CD14-positive monocyte (primary cell): ENCODE measurements around the gene DUSP9. TPM values are rescaled to one million over a fixed set of nuclear protein-coding genes. Genes with fewer than 3 reads are reported as not detected.

Experiments
- DNase-seq, 3 donors: peaks; one replicate each; pipeline ENCODE4 v3.0.0-alpha.2; 2011 to 2022
- H2AFZ ChIP-seq: 2 replicates; pipeline ENCODE4 v1.6.0; 2012; ENCODE audit warnings: mild to moderate bottlenecking, low read depth, low read length, inconsistent platforms; ENCODE audit not compliant: insufficient read depth, poor library complexity, severe bottlenecking
- H3K27ac ChIP-seq, 2 donors: 1 replicate in 1 of 2; 2 replicates in 1 of 2; pipeline ENCODE4 v1.5.1; 2012 to 2013; ENCODE audit warnings: low read length in 2 of 2, control low read depth in 1 of 2, inconsistent platforms in 1 of 2, low read depth in 1 of 2, mild to moderate bottlenecking in 1 of 2
- H3K27me3 ChIP-seq, 2 donors: one replicate each; pipeline versions ENCODE4 v1.6.0 to v1.6.1; 2011 to 2013; ENCODE audit warnings: low read length in 2 of 2; ENCODE audit not compliant: control insufficient read depth in 2 of 2, insufficient read depth in 2 of 2
- H3K36me3 ChIP-seq, 2 donors: replicated peaks in 1 of 2; 1 replicate in 1 of 2; 2 replicates in 1 of 2; pipeline versions ENCODE4 v1.5.1 to v1.6.1; 2012 to 2013; ENCODE audit warnings: low read length in 2 of 2, control low read depth in 1 of 2, inconsistent platforms in 1 of 2, mild to moderate bottlenecking in 1 of 2; ENCODE audit not compliant: insufficient read depth in 2 of 2, control insufficient read depth in 1 of 2
- H3K4me1 ChIP-seq, 2 donors: 1 replicate in 1 of 2; 2 replicates in 1 of 2; pipeline versions ENCODE4 v1.5.1 to v1.6.1; 2012 to 2013; ENCODE audit warnings: low read length in 2 of 2, control low read depth in 1 of 2, inconsistent platforms in 1 of 2, mild to moderate bottlenecking in 1 of 2, moderate library complexity in 1 of 2; ENCODE audit not compliant: insufficient read depth in 2 of 2, control insufficient read depth in 1 of 2
- H3K4me2 ChIP-seq: replicated peaks from 2 replicates; pipeline ENCODE3; 2012; ENCODE audit warnings: low read length, moderate library complexity, mild to moderate bottlenecking; ENCODE audit not compliant: poor library complexity, severe bottlenecking; ENCODE audit errors: extremely low read depth
- H3K4me3 ChIP-seq, 3 experiments: fragments of 200-600 bp in 1 of 3; sonication (generic) in 1 of 3; replicated peaks in 1 of 3; 1 replicate in 2 of 3; 2 replicates in 1 of 3; pipeline ENCODE4 v1.5.1; 2011 to 2013; ENCODE audit warnings: low read length in 3 of 3, mild to moderate bottlenecking in 3 of 3, control low read depth in 2 of 3, low read depth in 2 of 3, inconsistent platforms in 1 of 3, moderate library complexity in 1 of 3
- H3K79me2 ChIP-seq: 2 replicates; pipeline ENCODE4 v1.6.0; 2012; ENCODE audit warnings: mild to moderate bottlenecking, control low read depth, inconsistent platforms, low read length, moderate library complexity; ENCODE audit not compliant: insufficient read depth
- H3K9ac ChIP-seq: 2 replicates; pipeline ENCODE4 v1.6.0; 2017; ENCODE audit warnings: low read length, mild to moderate bottlenecking; ENCODE audit not compliant: insufficient read depth, poor library complexity, severe bottlenecking
- H3K9me3 ChIP-seq, 2 donors: replicated peaks in 1 of 2; 1 replicate in 1 of 2; 2 replicates in 1 of 2; pipeline versions ENCODE4 v1.5.1 to v1.6.1; 2012 to 2013; ENCODE audit warnings: low read length in 2 of 2, control low read depth in 1 of 2; ENCODE audit not compliant: control insufficient read depth in 1 of 2, insufficient read depth in 1 of 2
- H4K20me1 ChIP-seq: 2 replicates; pipeline ENCODE4 v1.6.0; 2012; ENCODE audit warnings: mild to moderate bottlenecking, low read length, control low read depth, moderate library complexity; ENCODE audit not compliant: insufficient read depth
- H3K27ac Mint-ChIP-seq, 7 donors: one replicate each; pipeline ENCODE4 v1.8.0; 2020; ENCODE audit warnings: mild to moderate bottlenecking in 7 of 7, mixed read lengths in 7 of 7, moderate library complexity in 6 of 7, inconsistent platforms in 2 of 7
- H3K27me3 Mint-ChIP-seq, 3 donors: one replicate each; pipeline ENCODE4 v1.8.0; 2021 to 2022; ENCODE audit warnings: low read depth in 3 of 3, mild to moderate bottlenecking in 3 of 3, mixed read lengths in 3 of 3, moderate library complexity in 3 of 3, inconsistent platforms in 1 of 3
- H3K36me3 Mint-ChIP-seq, 2 donors: one replicate each; pipeline ENCODE4 v1.8.0; 2020; ENCODE audit warnings: mixed read lengths in 2 of 2, inconsistent platforms in 1 of 2, mild to moderate bottlenecking in 1 of 2
- H3K4me1 Mint-ChIP-seq: one replicate; pipeline ENCODE4 v1.8.0; 2020; ENCODE audit warnings: mild to moderate bottlenecking, mixed read lengths
- H3K4me3 Mint-ChIP-seq, 2 donors: one replicate each; pipeline ENCODE4 v1.8.0; 2020; ENCODE audit warnings: mild to moderate bottlenecking in 2 of 2, mixed read lengths in 2 of 2, moderate library complexity in 1 of 2
- H3K9me3 Mint-ChIP-seq, 7 donors: one replicate each; pipeline ENCODE4 v1.8.0; 2020 to 2022; ENCODE audit warnings: mixed read lengths in 7 of 7, mild to moderate bottlenecking in 6 of 7, moderate library complexity in 6 of 7, inconsistent platforms in 2 of 7
- CTCF ChIP-seq: fragments of 200-600 bp; IDR thresholded peaks from one replicate; pipeline ENCODE4 v1.8.0; 2022; ENCODE audit warnings: antibody characterized with exemption, mild to moderate bottlenecking
- WGBS: methylation state at CpG from one replicate; pipeline ENCODE4 v1.1.5; 2013; ENCODE audit warnings: missing lambda C conversion rate; ENCODE audit not compliant: insufficient coverage; 5-methylcytosine and 5-hydroxymethylcytosine counted together
- intact Hi-C, 2 donors: fragments of 100-400 bp; cut with micrococcal nuclease; formaldehyde crosslinking; loops; one replicate each; pipeline versions ENCODE4 v1.15.0 to v1.15.1; 2023
- polyA plus RNA-seq, 3 donors: library from polyadenylated mRNA; depleted of rRNA in 1 of 3; unstranded in 2 of 3; stranded (reverse) in 1 of 3; fragments of 300-500 nt in 2 of 3; fragments of >200 nt in 1 of 3; fragmentation: Illumina TruSeq in 2 of 3; gene quantifications; 1 replicate in 2 of 3; 2 replicates in 1 of 3; pipeline ENCODE4 v1.2.3, GENCODE V29; 2012 to 2021

Gene DUSP9
- polyA plus RNA-seq, 3 donors: not detected

- Mint-ChIP-seq H3K27ac (no peak overlapping the region), H3K4me3 (no peak overlapping the region), H3K4me1 (peaks cover 5% of the 10 kb centered on the region), H3K27me3 (peaks cover 24 to 48% (median 46%) of the 10 kb centered on the region in 3 donors), H3K9me3 (peaks cover 0 to 25% (median 7%) of the 10 kb centered on the region in 7 donors), H3K36me3 (no peaks in the 10 kb centered on the region)
- no peak overlapping the region for H3K4me2 ChIP-seq
- H3K4me1 ChIP-seq: no peaks in the 10 kb centered on the region
- H2AFZ ChIP-seq: no peak overlapping the region
- no peaks in the 10 kb centered on the region for H4K20me1 ChIP-seq
- intact Hi-C loops: loop anchor here (5.0 to 10.0 kb wide), 4 partner anchors 118 to 725 kb away; no protein-coding TSS in a partner anchor
- TF ChIP-seq CTCF: no peak
- no peaks in the 10 kb centered on the region for H3K36me3 ChIP-seq
- H3K27me3 ChIP-seq: peaks cover 0 to 28% of the 10 kb centered on the region in 2 donors
- 88% methylated on average over 16 of the region's 23 CpGs for WGBS
- H3K4me3 ChIP-seq: no peak overlapping the region
- no peaks in the 10 kb centered on the region for H3K9me3 ChIP-seq
- no peaks in the 10 kb centered on the region for H3K79me2 ChIP-seq
- DNase-seq: no peak
- no peak overlapping the region for H3K9ac ChIP-seq
- no peak overlapping the region for H3K27ac ChIP-seq
Measured at GRCh38 chrX:153669901-153670731, 23.1 kb downstream of the DUSP9 start.

DNA sequence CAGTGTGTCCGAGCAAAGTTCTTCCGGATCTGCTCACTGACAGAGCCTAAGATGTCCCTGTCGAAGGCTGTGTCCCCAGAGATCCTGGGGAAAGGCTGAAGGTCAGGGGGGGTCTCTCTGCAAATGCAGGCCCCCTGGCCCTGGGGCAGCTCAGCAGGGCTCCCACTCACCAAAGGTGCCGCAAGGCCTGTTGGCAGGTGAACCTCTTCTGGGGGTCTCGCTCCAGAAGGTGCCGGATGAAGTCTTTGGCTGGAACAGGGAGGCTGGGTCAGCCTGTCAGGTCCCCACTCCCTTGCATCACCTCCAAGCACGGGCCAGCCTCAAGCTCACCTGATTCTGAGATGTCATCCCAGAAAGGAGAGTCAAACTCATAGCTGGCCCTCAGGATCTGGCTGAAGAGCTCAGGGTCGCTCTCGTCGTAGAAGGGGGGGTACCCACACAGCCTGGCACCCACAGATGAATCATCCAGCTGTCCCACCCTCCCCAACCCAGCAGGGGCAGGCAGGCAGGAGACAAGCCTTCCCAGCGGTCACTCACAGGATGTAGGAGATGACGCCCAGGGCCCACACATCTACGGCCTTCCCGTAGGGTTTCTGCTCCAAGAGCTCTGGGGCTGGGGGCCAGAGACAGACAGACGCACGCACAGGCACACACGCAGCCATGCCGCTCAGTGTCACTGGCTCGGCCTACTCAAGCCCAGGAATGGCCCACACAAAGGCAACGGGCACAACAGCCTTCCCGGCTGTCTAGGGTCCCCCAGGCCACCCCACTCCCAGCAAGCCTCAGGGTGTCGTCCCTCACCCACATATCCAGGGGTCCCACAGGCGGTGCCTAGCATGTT is 24.0 kb downstream of the DUSP9 start:
- H3K9ac ChIP-seq: no peak overlapping the region
- peaks cover 0 to 30% of the 10 kb centered on the region in 2 donors for H3K27me3 ChIP-seq
- Mint-ChIP-seq H3K27ac (no peak overlapping the region), H3K4me1 (peaks cover 6% of the 10 kb centered on the region), H3K27me3 (peaks cover 24 to 46% (median 41%) of the 10 kb centered on the region in 3 donors), H3K4me3 (no peak overlapping the region), H3K9me3 (peaks cover 0 to 21% (median 5%) of the 10 kb centered on the region in 7 donors), H3K36me3 (no peaks in the 10 kb centered on the region)
- no peak overlapping the region for H2AFZ ChIP-seq
- H3K4me3 ChIP-seq: no peak overlapping the region
- TF ChIP-seq CTCF: no peak
- intact Hi-C loops: no loop called here
- no peaks in the 10 kb centered on the region for H4K20me1 ChIP-seq
- H3K4me1 ChIP-seq: no peaks in the 10 kb centered on the region
- 95% methylated on average over 4 of the region's 23 CpGs for WGBS
- H3K9me3 ChIP-seq: no peaks in the 10 kb centered on the region
- H3K36me3 ChIP-seq: no peaks in the 10 kb centered on the region
- no peak overlapping the region for H3K27ac ChIP-seq
- no peak for DNase-seq
- H3K79me2 ChIP-seq: no peaks in the 10 kb centered on the region
- H3K4me2 ChIP-seq: no peak overlapping the region
